ENCODE measurements around the gene ZNF724. TPM values are rescaled to one million over a fixed set of nuclear protein-coding genes. Genes with fewer than 3 reads are reported as not detected.

The ZNF724 gene
- total and polyA plus RNA-seq, 2 of the 4 experiments (the other 2 are of a cell fraction) = 1.8 to 20.1 TPM

DNA sequence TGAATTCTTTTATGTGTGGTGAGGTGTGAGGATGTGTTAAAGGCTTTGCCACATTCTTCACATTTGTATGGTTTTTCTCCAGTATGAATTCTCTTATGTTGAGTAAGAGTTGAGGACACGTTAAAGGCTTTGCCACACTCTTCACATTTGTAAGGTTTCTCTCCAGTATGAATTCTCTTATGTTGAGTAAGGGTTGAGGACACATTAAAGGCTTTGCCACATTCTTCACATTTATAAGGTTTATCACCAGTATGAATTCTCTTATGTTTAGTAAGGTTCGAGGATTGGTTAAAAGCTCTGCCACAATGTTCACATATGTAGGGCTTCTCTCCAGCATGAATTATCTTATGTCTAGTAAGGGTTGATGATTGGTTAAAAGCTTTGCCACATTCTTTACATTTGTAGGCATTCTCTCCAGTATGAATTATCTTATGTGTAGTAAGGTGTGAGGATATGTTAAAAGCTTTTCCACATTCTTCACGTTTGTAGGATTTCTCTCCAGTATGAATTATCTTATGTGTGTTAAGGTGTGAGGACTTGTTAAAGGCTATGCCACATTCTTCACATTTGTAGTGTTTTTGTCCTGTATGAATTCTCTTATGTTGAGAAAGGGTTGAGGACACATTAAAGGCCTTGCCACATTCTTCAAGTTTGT lies 27.1 kb downstream of the ZNF724 start:
- dilution Hi-C loops (cut with HindIII; ENCODE audit: low sequenced_read_pairs, unreplicated experiment) (no loop called here), intact Hi-C loops (cut with micrococcal nuclease) (no loop called here), in situ Hi-C loops (cut with MboI; ENCODE audit: low sequenced_read_pairs) (no loop called here)
- Histone ChIP-seq H3K4me1 (ENCODE audit: control insufficient read depth, insufficient read depth, low read length) (no peaks in the 10 kb centered on the region), H2BK5ac (ENCODE audit: low read depth, low read length, poor library complexity, severe bottlenecking) (no peak overlapping the region), H4K5ac (ENCODE audit: low read depth, low read length) (no peak overlapping the region), H2BK120ac (ENCODE audit: low read depth, low read length) (no peak overlapping the region), H2AK5ac (ENCODE audit: low read depth, low read length) (no peak overlapping the region), H3K9me1 (ENCODE audit: insufficient read depth, low read length) (no peaks in the 10 kb centered on the region), H3K4me3 (ENCODE audit: insufficient read depth, low read depth, low read length) (no peak overlapping the region), H3K4me2 (ENCODE audit: low read depth, low read length) (no peak overlapping the region), H3K36me3 (ENCODE audit: control insufficient read depth, insufficient read depth, low read length) (peaks cover 12% of the 10 kb centered on the region), H3K27ac (ENCODE audit: insufficient read depth, low read length) (no peak overlapping the region), H3K27me3 (ENCODE audit: control insufficient read depth, insufficient read depth, low read length) (no peaks in the 10 kb centered on the region), H2BK15ac (ENCODE audit: low read depth, low read length) (no peak overlapping the region), H2AFZ (replicated peaks; ENCODE audit: low read length, poor library complexity) (no peak overlapping the region), H3K79me1 (ENCODE audit: low read depth in 1 of 2, low read length in 2 of 2) (no peaks in the 10 kb centered on the region), H2BK20ac (ENCODE audit: low read depth, low read length) (no peak overlapping the region), H3K4ac (ENCODE audit: low read depth, low read length) (no peak overlapping the region), H2AK9ac (replicated peaks; ENCODE audit: low read depth, low read length, poor library complexity) (no peak overlapping the region), H3K9ac (ENCODE audit: low read depth, low read length) (no peak overlapping the region), H3K9me3 (ENCODE audit: control insufficient read depth, insufficient read depth, low read length) (peaks cover 51% of the 10 kb centered on the region), H3K18ac (ENCODE audit: low read depth, low read length) (no peak overlapping the region), H3K14ac (replicated peaks; ENCODE audit: low read depth, low read length) (no peak overlapping the region), H4K20me1 (ENCODE audit: insufficient read depth, low read length) (no peaks in the 10 kb centered on the region), H4K8ac (ENCODE audit: low read depth in 2 of 2, low read length in 2 of 2) (no peak overlapping the region), H4K91ac (ENCODE audit: insufficient read depth, low read depth, low read length) (no peak overlapping the region), H3K56ac (ENCODE audit: extremely low read depth, insufficient read depth, low read length) (no peak overlapping the region), H3K23ac (ENCODE audit: low read depth, low read length) (no peak overlapping the region)
- CTCF ChIA-PET = no interaction called here
- POLR2A ChIA-PET (ENCODE audit: unreplicated experiment) = no interaction called here
- no CpG with 5 or more reads among the region's 3 CpGs for WGBS, 2 experiments (ENCODE audit: extremely low coverage in 2 of 2, insufficient read length in 1 of 2)
- no TSS peak for BruUV-seq (replicated peaks)
- ATAC-seq (ENCODE audit: low read depth) (no peak), DNase-seq (no peak)
- no peak for TF ChIP-seq FOS (IDR thresholded peaks at IDR 0.05; ENCODE audit: low read depth, low read length)
- TF ChIP-seq, protein P1, sequence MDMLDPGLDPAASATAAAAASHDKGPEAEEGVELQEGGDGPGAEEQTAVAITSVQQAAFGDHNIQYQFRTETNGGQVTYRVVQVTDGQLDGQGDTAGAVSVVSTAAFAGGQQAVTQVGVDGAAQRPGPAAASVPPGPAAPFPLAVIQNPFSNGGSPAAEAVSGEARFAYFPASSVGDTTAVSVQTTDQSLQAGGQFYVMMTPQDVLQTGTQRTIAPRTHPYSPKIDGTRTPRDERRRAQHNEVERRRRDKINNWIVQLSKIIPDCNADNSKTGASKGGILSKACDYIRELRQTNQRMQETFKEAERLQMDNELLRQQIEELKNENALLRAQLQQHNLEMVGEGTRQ (IDR thresholded peaks at IDR 0.05; ENCODE audit: low read depth, low read length) = no peak
- TF ChIP-seq, protein P2, sequence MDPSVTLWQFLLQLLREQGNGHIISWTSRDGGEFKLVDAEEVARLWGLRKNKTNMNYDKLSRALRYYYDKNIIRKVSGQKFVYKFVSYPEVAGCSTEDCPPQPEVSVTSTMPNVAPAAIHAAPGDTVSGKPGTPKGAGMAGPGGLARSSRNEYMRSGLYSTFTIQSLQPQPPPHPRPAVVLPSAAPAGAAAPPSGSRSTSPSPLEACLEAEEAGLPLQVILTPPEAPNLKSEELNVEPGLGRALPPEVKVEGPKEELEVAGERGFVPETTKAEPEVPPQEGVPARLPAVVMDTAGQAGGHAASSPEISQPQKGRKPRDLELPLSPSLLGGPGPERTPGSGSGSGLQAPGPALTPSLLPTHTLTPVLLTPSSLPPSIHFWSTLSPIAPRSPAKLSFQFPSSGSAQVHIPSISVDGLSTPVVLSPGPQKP (IDR thresholded peaks at IDR 0.05; ENCODE audit: borderline replicate concordance, low read depth, low read length) = no peak
- no peak for TF ChIP-seq MAZ (IDR thresholded peaks at IDR 0.05; ENCODE audit: borderline replicate concordance, low read depth, low read length)
- TF ChIP-seq RCOR1 (IDR thresholded peaks at IDR 0.05; ENCODE audit: insufficient replicate concordance, low read length) = no peak
- TF ChIP-seq POLR2A (IDR thresholded peaks at IDR 0.05; ENCODE audit: low read depth, low read length) = no peak
- TF ChIP-seq BHLHE40 (IDR thresholded peaks at IDR 0.05; ENCODE audit: low read depth, low read length) = no peak
- TF ChIP-seq NFE2L2 (IDR thresholded peaks at IDR 0.05; ENCODE audit: low read depth, low read length) = no peak

Data from IMR-90 (cell line).